Osteocyte (in vitro differentiated cells): ENCODE measurements around the gene PRORP. TPM values are rescaled to one million over a fixed set of nuclear protein-coding genes. Genes with fewer than 3 reads are reported as not detected.

Experiments
- DNase-seq: peaks from one replicate; pipeline ENCODE4 v3.0.0; 2021; ENCODE audit warnings: mixed read lengths; ENCODE audit not compliant: unreplicated experiment; ENCODE audit errors: extremely low spot score
- H3K27ac Mint-ChIP-seq: one replicate; pipeline ENCODE4 v1.8.0; 2021; ENCODE audit warnings: mild to moderate bottlenecking, mixed read lengths; ENCODE audit not compliant: unreplicated experiment
- H3K27me3 Mint-ChIP-seq: one replicate; pipeline ENCODE4 v1.8.0; 2021; ENCODE audit warnings: mixed read lengths; ENCODE audit not compliant: unreplicated experiment
- H3K36me3 Mint-ChIP-seq: one replicate; pipeline ENCODE4 v1.8.0; 2021; ENCODE audit warnings: mixed read lengths; ENCODE audit not compliant: unreplicated experiment
- H3K4me1 Mint-ChIP-seq: one replicate; pipeline ENCODE4 v1.8.0; 2021; ENCODE audit warnings: mixed read lengths; ENCODE audit not compliant: unreplicated experiment
- H3K4me3 Mint-ChIP-seq: one replicate; pipeline ENCODE4 v1.8.0; 2021; ENCODE audit warnings: mild to moderate bottlenecking, moderate library complexity, mixed read lengths; ENCODE audit not compliant: unreplicated experiment
- H3K9me3 Mint-ChIP-seq: one replicate; pipeline ENCODE4 v1.8.0; 2021; ENCODE audit warnings: mixed read lengths; ENCODE audit not compliant: unreplicated experiment
- CTCF ChIP-seq: fragments of 200-600 bp; sonication (generic); IDR thresholded peaks from 2 replicates; pipeline ENCODE4 v1.5.0; 2021; ENCODE audit warnings: antibody characterized with exemption, mild to moderate bottlenecking, moderate library complexity
- long read RNA-seq: library from polyadenylated mRNA; unstranded; transcript quantifications from one replicate; pipeline ENCODE4 v2.0.0, GENCODE V29; 2021
- total RNA-seq: library from RNA; stranded (reverse); gene quantifications from 2 replicates; pipeline ENCODE4 v1.2.1, GENCODE V29; 2021

PRORP gene
- 28.3 and 31.1 TPM in 2 replicates for total RNA-seq
- long read RNA-seq, full-length matches to known transcripts = 65 of 92 reads
- long read RNA-seq, partial matches to known transcripts = 11 of 92 reads
- long read RNA-seq, other reads (novel, unspliced or antisense) = 16 of 92 reads

- DNase-seq = peak; percentile 92
- H3K9me3 Mint-ChIP-seq = no peaks in the 10 kb centered on the region
- H3K27me3 Mint-ChIP-seq = no peaks in the 10 kb centered on the region
- H3K4me3 Mint-ChIP-seq = peak within 1 kb of the TSS; percentile 97
- peaks cover 16% of the 10 kb centered on the region for H3K36me3 Mint-ChIP-seq
- H3K27ac Mint-ChIP-seq = peak within 1 kb of the TSS; percentile 100
- peaks cover 46% of the 10 kb centered on the region for H3K4me1 Mint-ChIP-seq
- TF ChIP-seq CTCF = no peak
Measured at GRCh38 chr14:35121887-35122695, at the start of gene PRORP, which contains the start of gene PPP2R3C. Gene PRORP, plus strand, starts transcription at chr14:35122552. Its CDS starts 694 bp downstream, at chr14:35123246. Gene PPP2R3C, minus strand, starts transcription at chr14:35121990. Its CDS starts 31 bp downstream, at chr14:35121959.

GRCh38 chr14:35073486-35073885 lies 48.9 kb upstream of the PRORP start:
- DNase-seq = no peak
- no peaks in the 10 kb centered on the region for H3K4me1 Mint-ChIP-seq
- no peak for TF ChIP-seq CTCF
- H3K27ac Mint-ChIP-seq = no peak overlapping the region
- H3K4me3 Mint-ChIP-seq = no peak overlapping the region
- H3K27me3 Mint-ChIP-seq = no peaks in the 10 kb centered on the region
- H3K9me3 Mint-ChIP-seq = peaks cover 3% of the 10 kb centered on the region
- H3K36me3 Mint-ChIP-seq = peaks cover 37% of the 10 kb centered on the region

- no peak for DNase-seq
- Mint-ChIP-seq H3K4me1 (no peaks in the 10 kb centered on the region), H3K9me3 (peaks cover 3% of the 10 kb centered on the region), H3K36me3 (peaks cover 30% of the 10 kb centered on the region), H3K4me3 (no peak overlapping the region), H3K27ac (no peak overlapping the region), H3K27me3 (no peaks in the 10 kb centered on the region)
- TF ChIP-seq CTCF = no peak
Measured at GRCh38 chr14:35078082-35078481, 44.3 kb upstream of the PRORP start.

- Mint-ChIP-seq H3K27me3 (no peaks in the 10 kb centered on the region), H3K36me3 (peaks cover 33% of the 10 kb centered on the region), H3K4me1 (no peaks in the 10 kb centered on the region), H3K4me3 (no peak overlapping the region), H3K9me3 (no peaks in the 10 kb centered on the region), H3K27ac (no peak overlapping the region)
- no peak for TF ChIP-seq CTCF
- no peak for DNase-seq
Measured at GRCh38 chr14:35079742-35080141, 42.6 kb upstream of the PRORP start.

GRCh38 chr14:35083530-35084150 lies 38.7 kb upstream of the PRORP start:
- no peak overlapping the region for H3K27ac Mint-ChIP-seq
- no peak for DNase-seq
- TF ChIP-seq CTCF = no peak
- no peaks in the 10 kb centered on the region for H3K27me3 Mint-ChIP-seq
- H3K4me1 Mint-ChIP-seq = no peaks in the 10 kb centered on the region
- peaks cover 49% of the 10 kb centered on the region for H3K36me3 Mint-ChIP-seq
- no peak overlapping the region for H3K4me3 Mint-ChIP-seq
- H3K9me3 Mint-ChIP-seq = no peaks in the 10 kb centered on the region
